GM18861 (cell line): ENCODE measurements around the gene PDXK.
"Not testable (repeated sequence)": the region's sequence is repeated elsewhere in the genome, so short reads cannot be mapped to it uniquely, and the experiment has no call there.

ENCODE experiments used
- ATAC-seq: cut with Tn5 transposase; IDR thresholded peaks from one replicate; pipeline ENCODE4 v1.9.1; 2021; ENCODE audit not compliant: unreplicated experiment

Gene PDXK

DNA sequence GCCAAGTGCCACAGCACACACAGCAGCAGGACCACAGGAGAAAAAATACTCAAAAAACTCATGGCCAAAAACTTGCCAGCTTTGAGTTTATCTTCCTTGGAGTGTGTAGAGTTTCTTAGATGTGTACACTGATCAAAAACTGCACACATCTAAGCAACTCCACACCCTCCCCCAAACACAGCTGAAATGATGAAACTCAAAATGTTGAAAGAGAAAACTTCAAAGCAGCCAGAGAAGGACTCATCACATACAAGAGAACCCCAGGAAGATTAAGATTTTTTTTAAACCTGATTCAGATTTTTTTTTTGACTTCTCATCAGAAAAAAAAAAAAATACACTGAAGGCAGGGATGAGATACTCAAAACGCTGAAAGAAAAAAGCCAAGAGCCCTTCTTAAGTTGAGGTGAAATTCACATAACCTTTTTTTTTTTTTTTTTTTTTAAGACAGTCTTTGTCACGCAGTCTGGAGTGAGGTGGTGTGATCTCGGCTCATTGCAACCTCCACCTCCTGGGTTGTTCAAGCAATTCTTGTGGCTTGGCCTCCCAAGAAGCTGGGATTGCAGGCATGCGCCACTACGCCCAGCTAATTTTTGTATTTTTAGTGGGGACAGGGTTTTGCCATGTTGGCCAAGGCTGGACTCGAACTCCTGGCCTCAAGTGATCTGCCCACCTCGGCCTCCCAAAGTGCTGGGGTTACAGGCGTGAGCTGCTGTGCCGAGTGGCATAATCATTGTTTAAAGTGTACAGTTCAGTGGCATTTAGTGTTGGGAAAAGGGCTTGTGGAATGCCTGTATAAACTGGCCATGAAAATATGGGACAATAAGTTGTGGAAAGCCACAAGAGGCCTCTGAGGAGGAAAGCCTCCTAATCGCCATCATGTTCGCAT is 20.9 kb upstream of the PDXK start:
- no peak for ATAC-seq

DNA sequence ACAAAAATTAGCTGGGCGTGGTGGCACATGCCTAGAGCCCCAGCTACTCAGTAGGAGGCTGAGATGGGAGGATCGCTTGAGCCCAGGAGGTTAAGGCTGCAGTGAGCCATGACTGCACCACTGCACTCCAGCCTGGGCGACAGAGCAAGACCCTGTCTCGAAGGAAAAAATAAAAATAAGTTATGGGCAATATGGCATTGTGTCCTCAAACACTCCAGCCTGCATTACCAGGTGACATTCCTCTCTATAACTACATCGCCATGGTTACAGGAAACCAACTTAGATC is 19.5 kb upstream of the PDXK start:
- not testable (repeated sequence) for ATAC-seq

DNA sequence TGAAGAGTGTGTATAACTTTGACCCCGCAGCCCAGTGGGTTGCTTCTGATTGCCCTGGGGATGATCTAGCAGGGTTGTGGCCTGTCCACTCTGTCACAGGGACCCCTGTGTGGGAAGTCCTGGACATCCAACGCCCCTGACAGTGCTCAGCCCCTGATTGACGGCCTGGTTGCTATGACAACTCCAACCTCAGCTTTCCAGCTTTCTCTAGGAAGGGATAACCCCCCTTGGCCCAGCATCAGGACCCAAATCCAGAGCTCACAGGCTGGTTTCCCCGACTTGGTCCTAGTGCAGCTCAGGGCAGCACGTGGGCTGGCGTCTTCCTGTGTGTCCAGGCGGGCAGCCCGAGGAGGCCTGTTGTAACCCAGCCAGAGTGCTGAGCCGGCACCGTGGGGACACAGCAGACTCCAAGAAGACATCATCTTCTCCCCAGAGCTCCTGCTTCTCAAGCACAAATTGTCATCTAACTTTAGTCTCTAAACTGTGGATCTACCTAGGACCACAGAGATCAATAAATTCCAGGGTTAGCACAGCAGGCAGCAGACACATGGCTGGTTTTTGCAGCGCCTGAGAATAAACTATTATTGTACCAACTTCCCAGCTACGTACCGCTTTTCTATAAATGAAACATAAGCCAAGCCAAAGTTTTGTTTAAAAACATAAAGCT is 18.9 kb upstream of the PDXK start:
- no peak for ATAC-seq

DNA sequence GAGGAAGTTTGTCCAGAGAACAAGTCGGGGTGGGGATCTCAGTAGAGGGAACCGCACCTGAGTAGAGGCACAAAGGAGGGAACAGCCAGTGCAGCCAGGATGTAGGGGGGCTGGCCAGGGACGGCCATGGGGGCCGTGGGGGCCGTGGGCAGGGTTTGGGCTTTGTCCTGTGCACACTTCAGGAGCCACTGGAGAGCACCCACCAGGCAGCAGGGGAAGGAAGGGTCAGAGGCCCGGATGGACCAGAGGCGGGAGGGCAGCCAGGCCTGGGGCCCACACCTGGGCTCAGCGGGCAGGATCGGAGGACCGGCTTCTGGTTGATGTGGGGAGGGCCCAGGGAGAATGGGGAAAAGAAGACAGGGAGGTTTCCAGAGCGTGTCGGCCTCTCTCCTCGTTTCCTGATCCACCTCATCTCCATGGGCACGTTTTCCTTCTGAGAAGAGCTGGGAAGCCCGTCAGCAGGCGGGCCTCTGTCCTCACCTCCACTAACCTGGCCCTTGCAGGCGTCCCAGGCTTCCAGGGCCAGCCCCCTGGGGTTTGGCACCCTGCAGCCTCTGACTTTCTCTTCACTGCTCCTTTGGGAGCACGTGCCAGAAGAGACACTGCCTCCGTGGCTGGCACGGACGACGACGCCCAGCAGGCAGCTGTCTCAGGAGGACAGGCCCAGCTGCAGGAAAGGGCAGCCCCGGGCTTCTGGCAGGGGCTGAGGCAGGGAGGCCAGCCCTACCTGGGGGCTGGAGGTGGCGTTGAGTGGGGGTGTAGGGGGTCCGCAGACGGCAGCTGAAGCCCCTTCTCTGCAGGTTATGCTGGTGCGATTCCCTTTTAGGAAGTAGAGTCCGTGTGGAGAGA is 16.8 kb upstream of the PDXK start:
- no peak for ATAC-seq

GRCh38 chr21:43702785-43703034 is 16.2 kb upstream of the PDXK start:
- ATAC-seq: no peak

DNA sequence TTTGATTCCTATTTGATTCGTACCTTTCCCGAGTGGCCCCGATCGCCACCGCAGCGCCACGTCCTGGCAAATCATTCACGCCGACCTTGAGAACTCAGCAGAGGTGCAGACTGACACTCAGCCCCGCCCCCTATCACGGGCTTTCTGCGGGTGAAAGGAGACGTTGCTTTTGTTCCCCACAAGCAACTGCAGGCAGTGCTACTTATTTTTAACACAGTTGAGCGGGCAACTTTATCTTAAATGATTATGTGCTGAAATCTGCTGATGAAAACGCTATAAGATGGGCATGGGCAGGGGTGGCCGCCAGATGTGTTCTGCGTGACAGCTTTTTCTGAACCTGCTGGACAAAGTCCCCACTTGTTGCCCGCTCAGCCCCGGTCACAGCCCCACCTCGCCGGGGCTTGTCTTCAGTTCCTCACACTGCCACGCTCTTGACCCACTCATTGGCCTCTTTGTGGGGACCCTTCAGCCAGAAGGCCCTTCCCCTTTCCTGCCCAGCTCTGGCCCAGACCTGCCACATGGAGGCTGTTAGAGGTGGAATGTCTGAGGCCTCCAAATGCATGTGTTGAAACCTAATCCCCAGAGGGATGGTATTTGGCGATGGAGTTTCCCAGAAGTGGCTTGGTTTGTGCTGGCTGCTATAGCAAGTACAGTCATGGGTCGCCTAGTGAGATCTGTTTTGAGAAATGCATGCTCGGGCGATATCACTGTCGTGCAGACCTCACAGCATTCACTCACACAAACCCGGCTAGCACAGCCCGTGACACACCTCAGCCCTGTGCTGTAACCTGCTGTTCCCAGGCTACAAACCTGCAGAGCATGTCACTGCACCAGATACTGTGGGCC is 15.7 kb upstream of the PDXK start:
- ATAC-seq: no peak

- no peak for ATAC-seq
These were observed 11.5 kb upstream of the PDXK start for GRCh38 chr21:43707462-43707861.

GRCh38 chr21:43708745-43709381 is 10.1 kb upstream of the PDXK start:
- ATAC-seq: no peak

GRCh38 chr21:43712268-43712942 is 6.5 kb upstream of the PDXK start:
- ATAC-seq: no peak

- ATAC-seq: not testable (repeated sequence)
These were observed 5.8 kb upstream of the PDXK start for GRCh38 chr21:43713123-43713522.

DNA sequence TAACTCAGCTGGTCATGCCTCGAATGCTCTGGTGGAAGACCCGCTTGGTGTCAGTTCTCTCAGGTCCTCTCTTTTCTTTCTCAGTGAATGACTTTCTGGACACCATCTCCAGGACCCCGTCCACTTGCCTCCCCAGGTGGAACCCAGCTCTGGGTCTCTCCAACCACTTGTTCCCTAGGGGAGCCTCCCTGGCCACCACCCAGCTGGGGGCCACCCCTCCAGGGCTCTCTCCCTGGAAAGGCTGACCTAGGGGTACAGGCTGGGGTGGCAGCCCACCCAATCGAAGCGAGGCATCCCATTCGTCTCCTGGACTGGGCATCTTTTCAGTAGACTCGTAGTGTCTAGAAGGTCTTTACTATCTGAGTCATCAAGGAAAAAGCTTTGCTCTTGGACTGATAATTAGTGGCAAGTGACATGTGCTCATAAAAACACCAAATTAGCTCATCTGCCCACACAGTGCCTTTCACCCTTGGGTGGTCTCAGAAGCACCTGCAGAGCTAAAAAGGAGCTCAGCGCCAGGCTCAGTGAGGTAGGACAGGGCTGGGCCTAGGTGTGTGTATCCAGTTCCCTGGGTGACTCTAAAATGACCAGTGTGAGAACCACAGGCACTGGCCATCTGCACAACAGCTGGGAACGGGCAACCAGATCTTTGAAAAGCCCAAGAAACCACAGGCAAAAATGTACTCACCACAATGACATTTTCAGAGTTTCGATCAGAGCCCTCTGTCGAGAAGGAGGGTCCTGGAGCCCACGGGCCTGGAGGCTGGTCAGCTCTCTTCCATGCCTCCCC is 2.4 kb upstream of the PDXK start:
- peak; percentile 32 for ATAC-seq

GRCh38 chr21:43717166-43717853 is 1.6 kb upstream of the PDXK start:
- ATAC-seq: no peak

DNA sequence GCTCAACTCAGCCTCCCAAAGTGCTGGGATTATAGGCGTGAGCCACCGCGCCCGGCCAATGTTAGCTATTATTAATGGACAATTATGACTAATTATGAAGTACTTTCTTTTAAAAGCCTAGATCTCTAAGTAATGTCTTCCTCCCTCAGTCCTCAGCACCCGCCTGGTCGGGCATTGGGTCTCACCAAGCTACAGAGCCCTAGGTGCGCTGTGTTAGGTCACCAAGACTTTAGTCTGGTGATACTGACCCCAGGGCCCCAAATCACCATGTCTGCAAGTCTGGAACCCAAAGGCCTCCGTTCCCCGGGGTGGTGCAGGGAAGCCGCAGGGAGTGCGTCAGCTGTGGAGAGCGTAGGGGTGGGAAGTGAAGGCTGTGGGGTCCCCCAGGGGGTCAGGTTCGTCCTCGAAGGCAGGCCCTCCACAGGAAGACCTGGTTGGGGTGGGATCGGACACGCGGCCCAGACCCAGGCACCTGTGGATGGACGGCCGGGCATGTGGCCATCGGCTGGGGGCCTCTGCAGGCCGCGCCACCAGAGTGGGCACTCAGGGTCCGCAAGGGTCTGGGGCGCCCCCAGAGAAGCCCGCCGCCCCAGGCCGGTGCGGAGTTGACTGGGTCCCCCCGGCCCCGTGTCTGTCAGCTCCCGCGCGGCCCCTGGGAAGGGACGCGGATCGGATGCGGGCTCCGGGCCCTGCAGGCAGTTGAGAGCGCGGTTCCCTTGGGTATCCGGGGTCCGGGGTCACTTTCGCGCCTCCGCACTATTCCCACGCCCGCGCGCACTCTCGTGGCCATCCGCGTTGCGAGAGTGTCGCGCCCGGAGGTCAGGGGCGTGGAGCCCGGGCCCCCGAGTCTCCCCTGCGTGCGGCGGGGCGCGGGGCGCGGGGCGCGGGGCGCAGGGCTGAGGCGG is 710 bp upstream of the PDXK start:
- no peak for ATAC-seq

DNA sequence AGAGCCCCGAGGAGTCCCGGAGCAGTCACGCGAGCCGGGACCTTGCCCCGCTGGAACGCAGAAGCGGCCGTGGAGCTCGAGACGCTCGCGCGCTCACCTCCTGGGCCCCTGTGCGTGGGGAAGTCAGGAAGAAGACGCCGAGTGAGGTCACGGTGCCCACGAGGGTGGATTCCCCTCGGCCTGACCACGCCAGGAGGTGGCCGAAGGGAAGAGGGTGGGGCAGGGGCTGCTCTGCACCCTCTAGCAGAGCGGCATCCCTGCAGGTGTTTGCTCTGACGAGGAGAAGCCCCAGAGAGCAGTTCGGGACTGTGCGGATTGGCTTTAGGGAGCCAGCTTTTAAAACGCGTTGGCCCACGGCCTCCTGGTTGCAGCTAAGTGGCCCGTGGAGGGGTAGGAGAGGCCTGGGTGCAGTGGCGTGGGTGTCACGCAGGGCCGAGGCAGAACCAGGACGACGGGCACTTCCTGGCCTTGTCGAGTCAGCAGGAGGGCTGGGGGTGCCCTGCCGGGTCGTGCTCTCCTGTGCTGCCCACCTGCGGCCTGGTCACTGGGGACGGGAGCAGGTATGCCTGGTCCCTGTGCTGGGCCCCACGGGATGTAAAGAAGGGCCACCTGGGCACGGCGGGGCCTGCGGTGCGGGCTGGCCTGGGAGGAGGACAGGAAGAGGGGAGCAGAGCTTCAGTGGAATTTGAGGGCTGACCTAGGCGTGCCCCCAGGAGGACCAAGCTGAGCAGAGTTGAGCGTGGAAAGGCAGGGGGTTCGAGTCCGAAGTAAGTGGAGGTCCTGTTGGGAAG is 1.0 kb downstream of the PDXK start:
- ATAC-seq: no peak

DNA sequence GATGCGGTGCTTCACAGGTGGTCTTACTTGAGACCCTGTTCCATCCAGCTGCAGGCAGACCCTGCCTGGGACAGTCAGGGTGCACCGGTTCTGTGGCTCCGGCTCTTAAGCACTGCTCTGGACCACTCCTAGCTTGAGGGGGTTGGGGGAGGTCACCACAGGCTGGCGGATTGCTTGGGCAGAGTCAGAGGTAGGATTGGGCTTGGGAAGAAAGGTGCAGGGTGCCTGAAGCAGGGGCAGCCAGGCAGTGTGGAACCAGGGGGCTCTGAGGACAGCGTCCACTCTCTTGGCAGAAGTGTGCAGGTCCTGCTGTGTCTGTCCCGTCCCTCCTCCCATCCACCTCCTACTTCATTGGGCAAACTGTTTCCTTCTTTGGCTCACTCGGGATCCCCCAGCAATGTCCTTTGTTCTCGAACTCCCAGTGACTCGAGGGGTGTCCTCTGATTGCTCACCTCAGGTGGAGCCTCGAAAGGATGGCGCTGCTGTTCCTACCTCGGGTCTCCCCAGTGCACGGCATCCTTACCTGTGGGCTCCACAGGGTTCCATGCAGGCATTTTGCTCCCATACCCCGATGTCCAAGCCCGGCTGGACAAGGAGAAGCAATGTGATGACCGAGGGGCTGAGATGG is 1.7 kb downstream of the PDXK start:
- no peak for ATAC-seq

GRCh38 chr21:43721206-43721605 is 2.3 kb downstream of the PDXK start:
- no peak for ATAC-seq
